ENCODE measurements around the gene MAP3K21. TPM values are rescaled to one million over a fixed set of nuclear protein-coding genes. Genes with fewer than 3 reads are reported as not detected.

Gene MAP3K21
- total RNA-seq, 4 donors from 2014 or later: 0.19 to 1.9 (median 1.1) TPM

GRCh38 chr1:233360525-233361102 lies 33.1 kb downstream of the MAP3K21 start:
- TF ChIP-seq CTCF (IDR thresholded peaks at IDR 0.05; ENCODE audit: low read depth): no peak

DNA sequence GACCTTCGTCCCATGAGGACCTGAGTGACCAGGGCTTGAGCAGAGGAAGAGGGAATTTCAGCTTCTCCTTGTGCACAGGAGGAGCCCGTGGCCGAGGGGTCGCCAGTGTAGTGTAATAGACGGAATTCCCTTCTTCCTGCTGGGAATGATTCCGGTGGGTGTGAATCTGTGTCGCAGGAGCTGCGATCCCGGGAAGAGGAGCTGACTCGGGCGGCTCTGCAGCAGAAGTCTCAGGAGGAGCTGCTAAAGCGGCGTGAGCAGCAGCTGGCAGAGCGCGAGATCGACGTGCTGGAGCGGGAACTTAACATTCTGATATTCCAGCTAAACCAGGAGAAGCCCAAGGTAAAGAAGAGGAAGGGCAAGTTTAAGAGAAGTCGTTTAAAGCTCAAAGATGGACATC lies 34.4 kb downstream of the MAP3K21 start:
- no peak for TF ChIP-seq CTCF (IDR thresholded peaks at IDR 0.05; ENCODE audit: low read depth)

GRCh38 chr1:233362743-233363142 lies 35.2 kb downstream of the MAP3K21 start:
- no peak for TF ChIP-seq CTCF (IDR thresholded peaks at IDR 0.05; ENCODE audit: low read depth)

DNA sequence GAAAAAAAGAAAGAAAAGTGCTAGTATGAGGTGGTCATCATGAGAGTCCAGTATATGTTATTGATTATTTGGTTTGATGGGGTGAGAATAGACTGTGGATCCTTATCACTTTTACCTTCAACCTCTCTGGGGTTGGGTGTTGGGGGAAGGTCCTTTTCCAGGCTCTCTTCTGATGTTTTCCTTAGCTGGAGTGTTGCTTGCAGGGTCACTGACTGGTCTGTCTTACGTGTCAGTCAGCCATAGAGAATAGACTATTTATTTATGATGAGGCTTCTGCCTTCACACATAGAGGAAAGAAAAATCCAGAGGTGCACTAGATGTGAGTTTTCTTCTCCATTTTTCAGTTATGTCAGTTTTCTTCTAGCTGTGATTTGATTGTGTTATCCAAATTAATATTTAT lies 36.5 kb downstream of the MAP3K21 start:
- TF ChIP-seq CTCF (IDR thresholded peaks at IDR 0.05; ENCODE audit: low read depth): no peak

DNA sequence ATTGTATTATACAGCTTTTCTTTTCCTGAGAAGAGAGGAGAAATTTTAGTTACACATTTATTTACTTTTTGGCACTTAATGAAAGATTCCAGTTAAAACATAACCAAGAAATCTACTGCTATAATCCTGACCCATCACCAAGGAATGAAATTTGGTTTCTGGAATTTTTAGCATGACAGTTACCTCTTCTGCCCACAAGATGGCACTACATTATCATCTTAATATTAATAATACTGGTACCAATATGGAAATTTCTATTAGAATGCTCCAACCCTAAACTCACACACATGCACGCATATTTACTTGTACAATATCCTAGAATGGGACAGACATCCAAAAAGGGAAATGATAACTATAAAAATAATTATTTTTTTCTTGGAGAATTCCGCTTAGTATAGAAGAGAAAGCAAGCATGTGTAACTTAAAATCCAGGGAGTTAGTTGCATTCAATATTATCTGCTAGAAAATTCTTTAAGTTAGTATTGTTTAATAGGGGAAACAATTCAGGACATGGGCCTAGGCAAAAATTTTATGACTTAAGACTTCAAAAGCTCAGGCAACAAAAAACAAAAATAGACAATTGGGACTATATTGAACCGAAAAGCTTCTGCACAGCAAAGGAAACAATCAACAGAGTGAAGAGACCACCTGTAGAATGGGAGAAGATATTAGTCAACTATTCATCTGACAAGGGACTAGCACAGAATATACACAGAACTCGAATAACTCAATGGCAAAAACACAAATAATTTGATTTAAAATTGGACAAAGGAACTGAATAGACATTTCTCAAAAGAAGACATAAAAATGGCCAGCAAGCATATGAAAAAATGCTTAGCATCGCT lies 37.4 kb downstream of the MAP3K21 start:
- no peak for TF ChIP-seq CTCF (IDR thresholded peaks at IDR 0.05; ENCODE audit: low read depth)

DNA sequence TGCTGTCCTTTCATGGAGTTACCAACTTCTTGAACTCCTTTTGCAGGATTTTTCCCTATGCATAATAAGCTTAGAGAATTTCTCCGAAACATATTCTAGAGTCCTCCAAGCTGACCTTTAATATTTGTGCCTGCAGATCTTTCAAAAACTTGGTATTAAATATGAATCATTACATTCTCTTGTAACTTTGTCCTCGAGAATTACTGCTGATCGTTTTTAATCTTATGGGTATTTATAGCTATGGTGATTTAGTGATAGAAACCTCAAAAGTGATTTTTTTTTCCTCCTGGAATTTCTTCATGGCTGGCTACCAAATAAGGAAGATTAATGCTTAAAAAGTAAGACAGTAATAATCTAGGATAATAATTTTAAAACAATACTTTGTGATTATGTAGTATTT lies 39.1 kb downstream of the MAP3K21 start:
- TF ChIP-seq CTCF (IDR thresholded peaks at IDR 0.05; ENCODE audit: low read depth): no peak

DNA sequence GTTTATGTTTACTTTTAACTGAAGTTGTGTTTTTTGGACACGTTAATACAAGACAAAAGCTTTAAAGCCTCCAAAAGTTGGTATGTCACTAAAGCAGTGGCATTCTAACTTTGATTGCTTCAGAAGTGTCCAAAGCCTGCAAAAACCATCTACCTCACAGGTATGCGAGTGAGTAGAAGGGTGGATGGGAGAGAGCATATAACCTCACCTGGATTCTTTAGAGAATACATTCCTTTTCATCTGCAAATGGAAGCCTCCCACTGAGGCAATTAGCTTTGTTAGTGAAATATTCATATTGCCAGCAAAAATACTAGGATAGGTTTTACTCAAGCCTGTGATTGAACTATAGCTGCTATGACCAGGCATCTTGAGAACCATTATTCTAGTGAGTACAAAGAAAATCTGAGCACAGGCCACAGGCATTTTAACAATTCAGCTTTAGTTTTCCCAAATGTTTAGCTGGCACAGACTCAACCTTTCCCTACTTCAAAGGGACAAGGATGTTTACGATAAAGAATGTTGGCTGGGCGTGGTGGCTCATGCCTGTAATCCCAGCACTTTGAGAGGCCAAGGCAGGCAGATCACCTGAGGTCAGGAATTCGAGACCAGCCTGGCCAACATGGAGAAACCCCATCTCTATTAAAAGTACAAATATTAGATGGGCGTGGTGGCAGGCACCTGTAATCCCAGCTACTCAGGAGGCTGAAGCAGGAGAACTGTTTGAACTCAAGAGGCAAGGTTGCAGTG lies 39.7 kb downstream of the MAP3K21 start:
- no peak for TF ChIP-seq CTCF (IDR thresholded peaks at IDR 0.05; ENCODE audit: low read depth)

Measured in subcutaneous adipose tissue (tissue), 4 donors.